Stimulated activated effector memory CD8-positive, alpha-beta T cell treated with anti-CD3 and anti-CD28 coated beads, Interleukin-12 subunit alpha, Interleukin-12 subunit beta, amount 100 ng/mL, for 72 hours (primary cell): ENCODE results near the gene FRK.
"Not testable (repeated sequence)": the region's sequence is repeated elsewhere in the genome, so short reads cannot be mapped to it uniquely, and the experiment has no call there.

Source experiments
- ATAC-seq: fragments of 150-1000 bp; cut with Tn5 transposase; 2 replicates; pipeline ENCODE4 v1.10.0; 2021
- DNase-seq, 2 donors: peaks; one replicate each; pipeline ENCODE4 v3.0.0; 2021 to 2022; ENCODE audit warnings: low spot score in 2 of 2
- H3K27ac Mint-ChIP-seq: one replicate; pipeline ENCODE4 v1.8.0; 2022; ENCODE audit warnings: mild to moderate bottlenecking, mixed read lengths
- H3K36me3 Mint-ChIP-seq: one replicate; pipeline ENCODE4 v1.8.0; 2022; ENCODE audit warnings: mild to moderate bottlenecking, mixed read lengths
- H3K4me1 Mint-ChIP-seq: one replicate; pipeline ENCODE4 v1.8.0; 2022; ENCODE audit warnings: mixed read lengths
- H3K4me3 Mint-ChIP-seq: one replicate; pipeline ENCODE4 v1.8.0; 2022; ENCODE audit warnings: mild to moderate bottlenecking, mixed read lengths
- H3K9me3 Mint-ChIP-seq: one replicate; pipeline ENCODE4 v1.8.0; 2022; ENCODE audit warnings: mixed read lengths

Gene FRK

GRCh38 chr6:115971785-115972184 is 88.9 kb downstream of the FRK start:
- ATAC-seq (peak; percentile 43), DNase-seq (no peak)
- no peak overlapping the region for H3K27ac Mint-ChIP-seq
- no peaks in the 10 kb centered on the region for H3K4me1 Mint-ChIP-seq
- H3K36me3 Mint-ChIP-seq, result no peaks in the 10 kb centered on the region
- no peak overlapping the region for H3K4me3 Mint-ChIP-seq
- no peaks in the 10 kb centered on the region for H3K9me3 Mint-ChIP-seq

GRCh38 chr6:115969930-115970273 is 90.8 kb downstream of the FRK start:
- no peaks in the 10 kb centered on the region for H3K36me3 Mint-ChIP-seq
- no peak for ATAC-seq
- no peaks in the 10 kb centered on the region for H3K4me1 Mint-ChIP-seq
- no peak overlapping the region for H3K4me3 Mint-ChIP-seq
- H3K27ac Mint-ChIP-seq, result no peak overlapping the region
- DNase-seq, result no peak
- H3K9me3 Mint-ChIP-seq, result no peaks in the 10 kb centered on the region

GRCh38 chr6:115969207-115969929 is 91.3 kb downstream of the FRK start:
- ATAC-seq, result no peak
- H3K9me3 Mint-ChIP-seq, result no peaks in the 10 kb centered on the region
- no peaks in the 10 kb centered on the region for H3K36me3 Mint-ChIP-seq
- DNase-seq, result no peak
- no peak overlapping the region for H3K27ac Mint-ChIP-seq
- no peaks in the 10 kb centered on the region for H3K4me1 Mint-ChIP-seq
- H3K4me3 Mint-ChIP-seq, result no peak overlapping the region

GRCh38 chr6:115960286-115960685 is 100.4 kb downstream of the FRK start:
- H3K4me1 Mint-ChIP-seq, ATAC-seq, H3K27ac Mint-ChIP-seq: not testable (repeated sequence)

GRCh38 chr6:115958958-115959357 is 101.7 kb downstream of the FRK start:
- H3K4me3 Mint-ChIP-seq, result no peak overlapping the region
- DNase-seq (no peak), ATAC-seq (no peak)
- H3K4me1 Mint-ChIP-seq, result no peaks in the 10 kb centered on the region
- no peak overlapping the region for H3K27ac Mint-ChIP-seq
- H3K9me3 Mint-ChIP-seq, result no peaks in the 10 kb centered on the region
- no peaks in the 10 kb centered on the region for H3K36me3 Mint-ChIP-seq

More at GRCh38 chr6:115960286-115960685, 100.4 kb downstream of the FRK start:
- H3K4me3 Mint-ChIP-seq, H3K9me3 Mint-ChIP-seq, H3K36me3 Mint-ChIP-seq, DNase-seq: not testable (repeated sequence)

GRCh38 chr6:115954740-115955139 is 106.0 kb downstream of the FRK start:
- no peaks in the 10 kb centered on the region for H3K36me3 Mint-ChIP-seq
- no peak for ATAC-seq
- DNase-seq, result no peak
- H3K4me1 Mint-ChIP-seq, result no peaks in the 10 kb centered on the region
- no peak overlapping the region for H3K27ac Mint-ChIP-seq
- no peaks in the 10 kb centered on the region for H3K9me3 Mint-ChIP-seq
- H3K4me3 Mint-ChIP-seq, result no peak overlapping the region

- no peak for DNase-seq
Measured at GRCh38 chr6:115948751-115949150, 111.9 kb downstream of the FRK start.

GRCh38 chr6:115947966-115948541 is 112.6 kb downstream of the FRK start:
- Mint-ChIP-seq H3K9me3 (peaks cover 3% of the 10 kb centered on the region), H3K4me3 (no peak overlapping the region), H3K36me3 (no peaks in the 10 kb centered on the region), H3K27ac (no peak overlapping the region), H3K4me1 (no peaks in the 10 kb centered on the region)
- DNase-seq (no peak), ATAC-seq (no peak)

More at GRCh38 chr6:115948751-115949150, 111.9 kb downstream of the FRK start:
- no peak overlapping the region for H3K4me3 Mint-ChIP-seq
- no peak for ATAC-seq
- no peaks in the 10 kb centered on the region for H3K4me1 Mint-ChIP-seq
- no peak overlapping the region for H3K27ac Mint-ChIP-seq
- H3K9me3 Mint-ChIP-seq, result peaks cover 3% of the 10 kb centered on the region
- H3K36me3 Mint-ChIP-seq, result no peaks in the 10 kb centered on the region

- ATAC-seq (no peak), DNase-seq (no peak)
- Mint-ChIP-seq H3K9me3 (peaks cover 5% of the 10 kb centered on the region), H3K4me3 (no peak overlapping the region), H3K36me3 (no peaks in the 10 kb centered on the region), H3K27ac (no peak overlapping the region), H3K4me1 (no peaks in the 10 kb centered on the region)
Measured at GRCh38 chr6:115945812-115946211, 114.9 kb downstream of the FRK start.

- H3K4me1 Mint-ChIP-seq, result no peaks in the 10 kb centered on the region
- H3K4me3 Mint-ChIP-seq, result no peak overlapping the region
- H3K27ac Mint-ChIP-seq, result no peak overlapping the region
- ATAC-seq (no peak), DNase-seq (no peak)
- peaks cover 5% of the 10 kb centered on the region for H3K9me3 Mint-ChIP-seq
- H3K36me3 Mint-ChIP-seq, result no peaks in the 10 kb centered on the region
Measured at GRCh38 chr6:115945306-115945705, 115.4 kb downstream of the FRK start.

GRCh38 chr6:115944829-115945228 is 115.9 kb downstream of the FRK start:
- not testable (repeated sequence) for ATAC-seq, H3K4me3 Mint-ChIP-seq, H3K4me1 Mint-ChIP-seq, DNase-seq, H3K9me3 Mint-ChIP-seq, H3K27ac Mint-ChIP-seq, H3K36me3 Mint-ChIP-seq

GRCh38 chr6:115937502-115937901 is 123.2 kb downstream of the FRK start:
- H3K4me1 Mint-ChIP-seq, ATAC-seq, H3K4me3 Mint-ChIP-seq, H3K36me3 Mint-ChIP-seq, DNase-seq, H3K27ac Mint-ChIP-seq: not testable (repeated sequence)
- peaks cover 13% of the 10 kb centered on the region for H3K9me3 Mint-ChIP-seq

GRCh38 chr6:115935361-115935760 is 125.3 kb downstream of the FRK start:
- ATAC-seq (no peak), DNase-seq (no peak)
- no peak overlapping the region for H3K4me3 Mint-ChIP-seq
- no peaks in the 10 kb centered on the region for H3K36me3 Mint-ChIP-seq
- peaks cover 10% of the 10 kb centered on the region for H3K9me3 Mint-ChIP-seq
- H3K27ac Mint-ChIP-seq, result no peak overlapping the region
- no peaks in the 10 kb centered on the region for H3K4me1 Mint-ChIP-seq

- DNase-seq, result no peak
- no peaks in the 10 kb centered on the region for H3K4me1 Mint-ChIP-seq
- H3K4me3 Mint-ChIP-seq, result no peak overlapping the region
- no peaks in the 10 kb centered on the region for H3K36me3 Mint-ChIP-seq
- H3K9me3 Mint-ChIP-seq, result peaks cover 10% of the 10 kb centered on the region
- no peak overlapping the region for H3K27ac Mint-ChIP-seq
- no peak for ATAC-seq
Measured at GRCh38 chr6:115934829-115935228, 125.9 kb downstream of the FRK start.

- no peak overlapping the region for H3K27ac Mint-ChIP-seq
- no peak for DNase-seq
- no peak for ATAC-seq
- H3K9me3 Mint-ChIP-seq, result peaks cover 7% of the 10 kb centered on the region
- no peaks in the 10 kb centered on the region for H3K4me1 Mint-ChIP-seq
- no peaks in the 10 kb centered on the region for H3K36me3 Mint-ChIP-seq
- no peak overlapping the region for H3K4me3 Mint-ChIP-seq
Measured at GRCh38 chr6:115934145-115934544, 126.5 kb downstream of the FRK start.

GRCh38 chr6:115932481-115932880 is 128.2 kb downstream of the FRK start:
- no peak for ATAC-seq
- peaks cover 2% of the 10 kb centered on the region for H3K9me3 Mint-ChIP-seq
- H3K27ac Mint-ChIP-seq, result no peak overlapping the region
- H3K36me3 Mint-ChIP-seq, result no peaks in the 10 kb centered on the region
- no peaks in the 10 kb centered on the region for H3K4me1 Mint-ChIP-seq
- H3K4me3 Mint-ChIP-seq, result no peak overlapping the region
- DNase-seq, result no peak
